GM21619 (cell line): ENCODE results near the gene MIPOL1.
"Not testable (repeated sequence)": the region's sequence is repeated elsewhere in the genome, so short reads cannot be mapped to it uniquely, and the experiment has no call there.

ENCODE experiments used
- ATAC-seq: cut with Tn5 transposase; IDR thresholded peaks from one replicate; pipeline ENCODE4 v1.9.1; 2021; ENCODE audit not compliant: unreplicated experiment

Gene MIPOL1

DNA sequence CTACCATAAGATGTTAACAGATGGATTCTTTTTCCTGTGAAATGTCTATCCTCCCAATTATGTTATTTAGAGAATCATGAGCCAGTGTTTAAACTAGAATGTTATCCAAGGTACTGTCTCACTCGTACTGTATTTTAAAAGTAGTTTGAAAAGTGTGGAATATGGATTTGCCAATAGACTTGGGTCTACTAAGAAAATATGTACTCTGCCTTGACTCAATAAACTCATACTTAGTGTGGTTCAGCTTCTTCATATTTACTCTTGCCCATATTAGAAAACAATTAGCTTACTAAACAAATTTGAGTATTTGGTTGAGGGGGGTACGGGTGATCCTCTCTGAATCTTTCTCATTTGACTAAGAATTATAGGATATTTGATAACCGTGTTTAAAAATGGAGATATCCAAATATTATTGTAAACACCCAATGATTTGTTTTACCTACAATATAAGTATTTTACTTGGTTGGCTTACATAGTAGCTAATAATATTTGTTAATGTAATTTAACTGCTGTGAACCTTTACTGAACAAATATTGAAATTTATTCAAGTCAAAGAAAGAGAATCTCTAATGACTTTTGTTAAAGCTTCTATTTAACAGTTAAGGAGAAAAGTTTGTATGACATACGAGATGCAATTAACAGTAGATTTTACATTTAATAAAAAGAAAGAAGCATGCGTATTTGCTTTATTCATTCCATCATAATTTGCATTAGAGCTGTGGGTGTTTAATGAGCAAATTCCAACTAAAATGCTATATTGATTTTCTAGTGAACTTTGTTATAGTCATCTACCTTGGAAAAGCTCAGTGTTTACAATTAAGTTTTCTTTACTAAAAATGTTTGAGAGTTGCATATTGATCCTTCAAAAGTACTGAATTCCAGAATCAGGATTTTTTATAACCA is 81.2 kb downstream of the MIPOL1 start:
- no peak for ATAC-seq

DNA sequence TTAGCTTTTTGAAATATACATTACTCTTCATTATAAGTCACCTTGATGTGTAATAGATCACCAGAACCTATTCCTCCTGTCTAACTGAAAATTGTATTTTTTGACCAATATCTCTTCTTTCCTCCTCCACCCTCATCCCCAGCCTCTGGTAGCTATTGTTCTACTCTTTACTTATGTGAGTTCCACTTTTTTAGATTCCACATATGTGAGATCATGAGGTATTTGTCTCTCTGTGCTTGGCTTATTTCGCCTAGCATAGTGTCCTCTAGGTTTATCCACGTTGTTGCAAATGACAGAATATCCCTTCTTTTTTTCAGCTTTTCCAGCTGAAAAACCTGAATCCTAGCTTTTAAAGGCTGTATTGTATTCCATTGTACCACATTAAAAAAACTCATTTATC is 82.1 kb downstream of the MIPOL1 start:
- no peak for ATAC-seq

- no peak for ATAC-seq
These were observed 87.0 kb downstream of the MIPOL1 start for GRCh38 chr14:37284760-37285159.

DNA sequence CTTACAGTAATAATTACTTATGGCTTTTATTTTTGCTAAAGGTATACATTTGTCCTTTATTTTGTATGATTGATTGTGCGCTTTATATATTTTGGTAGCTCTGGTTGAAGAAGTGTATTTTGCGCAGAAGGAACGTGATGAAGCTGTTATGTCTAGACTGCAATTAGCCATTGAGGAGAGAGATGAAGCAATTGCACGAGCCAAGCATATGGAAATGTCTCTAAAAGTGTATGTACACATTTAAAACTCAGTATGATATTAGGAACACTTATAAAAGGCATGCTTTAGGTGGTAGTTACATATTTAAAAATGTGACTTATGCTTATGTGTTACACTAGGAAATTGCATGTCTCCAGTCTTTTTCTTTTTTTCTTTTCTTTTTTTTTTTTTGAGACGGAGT is 87.5 kb downstream of the MIPOL1 start:
- no peak for ATAC-seq

DNA sequence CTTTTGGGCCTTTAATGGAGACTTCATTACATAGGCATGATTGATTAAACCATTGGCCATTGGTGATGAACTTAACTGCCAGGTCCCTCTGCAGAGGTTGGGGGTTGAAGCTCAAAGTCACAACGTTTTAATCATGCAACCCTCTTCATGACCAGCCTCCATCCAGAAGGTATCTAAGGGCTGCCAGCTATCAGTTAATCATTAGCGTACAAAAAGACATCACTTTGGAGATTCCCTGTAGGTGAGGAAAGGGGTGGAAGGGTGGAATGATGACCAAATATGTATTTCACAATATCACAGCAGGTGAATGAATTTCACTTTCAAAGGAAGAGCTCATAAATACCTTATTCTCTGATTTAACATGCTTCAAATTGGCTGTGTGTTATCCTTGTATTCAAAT is 92.0 kb downstream of the MIPOL1 start:
- ATAC-seq = no peak

- ATAC-seq = not testable (repeated sequence)
These were observed 97.5 kb downstream of the MIPOL1 start for GRCh38 chr14:37295262-37295661.

DNA sequence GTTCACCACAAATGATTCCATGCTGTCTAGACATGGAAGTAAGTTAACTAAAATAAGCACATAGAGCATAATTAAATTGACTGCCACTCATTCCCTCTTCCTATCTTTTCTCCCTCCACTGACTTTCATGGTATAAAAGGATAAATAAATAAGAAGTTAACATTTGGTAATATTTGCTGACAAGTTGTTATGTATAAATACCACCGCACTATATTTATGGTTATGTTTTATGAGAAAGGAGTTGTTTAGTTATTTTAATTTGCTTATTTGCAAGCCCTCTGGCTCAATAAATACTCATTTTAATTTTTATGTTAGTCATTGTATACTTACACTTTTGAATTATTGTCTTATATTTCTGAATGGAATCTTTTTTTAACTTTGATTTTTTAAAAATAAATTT is 113.5 kb downstream of the MIPOL1 start:
- no peak for ATAC-seq

- no peak for ATAC-seq
These were observed 121.2 kb downstream of the MIPOL1 start for GRCh38 chr14:37318938-37319337.

- ATAC-seq = no peak
These were observed 122.4 kb downstream of the MIPOL1 start for GRCh38 chr14:37320106-37320505.

DNA sequence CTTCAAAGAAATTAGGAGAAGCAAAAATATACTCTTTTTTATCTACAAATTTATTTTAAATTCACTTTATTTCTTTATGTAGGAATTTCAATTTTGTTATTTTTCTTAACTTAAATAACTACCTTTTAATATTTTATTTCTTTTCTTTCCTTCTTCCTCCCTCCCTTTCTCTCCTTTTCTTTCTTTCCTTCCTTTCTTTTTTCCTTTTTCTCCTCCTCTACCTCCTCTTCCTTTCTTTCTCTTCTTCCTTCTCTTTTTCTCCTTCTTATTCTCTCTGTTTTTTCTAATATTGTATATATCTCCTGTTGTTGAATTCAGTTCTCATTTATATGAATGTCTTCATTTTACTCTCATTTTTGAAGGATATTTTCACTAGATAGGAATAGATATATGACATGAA is 127.6 kb downstream of the MIPOL1 start:
- ATAC-seq = no peak

- ATAC-seq = no peak
These were observed 128.7 kb downstream of the MIPOL1 start for GRCh38 chr14:37326434-37326833.

GRCh38 chr14:37327933-37328332 is 130.2 kb downstream of the MIPOL1 start:
- ATAC-seq = not testable (repeated sequence)

- ATAC-seq = no peak
These were observed 130.9 kb downstream of the MIPOL1 start for GRCh38 chr14:37328673-37329072.

DNA sequence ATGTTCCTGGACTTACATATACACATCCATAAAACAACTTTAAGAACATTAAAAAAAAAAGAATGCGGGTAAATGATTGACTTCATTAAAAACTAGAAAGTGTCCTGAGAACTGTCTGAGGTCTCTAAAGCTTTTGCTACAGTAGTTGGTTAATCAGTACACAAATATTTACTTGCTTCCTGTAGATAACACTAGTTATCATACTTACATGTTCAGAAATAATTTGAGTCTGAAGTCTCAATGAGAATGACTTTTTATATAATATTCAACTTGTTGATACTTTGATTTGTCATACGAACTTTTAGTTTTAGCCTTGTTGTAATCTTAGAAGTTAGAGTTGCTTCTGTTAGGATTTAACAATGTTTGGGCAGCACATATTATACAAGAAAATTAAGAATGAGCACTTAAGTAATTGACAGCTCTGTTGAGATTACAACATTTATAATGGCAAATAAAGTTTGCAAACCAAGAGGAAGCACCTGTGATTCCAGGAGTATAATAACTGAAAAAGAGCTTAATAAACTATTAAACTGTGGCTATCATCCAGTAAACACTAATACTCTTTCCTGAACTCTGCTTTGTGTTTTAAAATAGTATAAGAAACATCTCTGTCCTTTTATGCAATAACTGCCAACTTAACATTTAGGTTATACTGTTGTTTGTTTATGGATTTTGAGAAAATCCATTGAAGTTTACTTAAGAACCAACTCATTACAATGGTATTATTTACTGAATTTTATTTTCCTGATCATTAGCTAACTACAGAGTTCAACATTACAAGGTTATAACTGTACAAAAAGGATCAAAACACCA is 131.7 kb downstream of the MIPOL1 start:
- no peak for ATAC-seq

DNA sequence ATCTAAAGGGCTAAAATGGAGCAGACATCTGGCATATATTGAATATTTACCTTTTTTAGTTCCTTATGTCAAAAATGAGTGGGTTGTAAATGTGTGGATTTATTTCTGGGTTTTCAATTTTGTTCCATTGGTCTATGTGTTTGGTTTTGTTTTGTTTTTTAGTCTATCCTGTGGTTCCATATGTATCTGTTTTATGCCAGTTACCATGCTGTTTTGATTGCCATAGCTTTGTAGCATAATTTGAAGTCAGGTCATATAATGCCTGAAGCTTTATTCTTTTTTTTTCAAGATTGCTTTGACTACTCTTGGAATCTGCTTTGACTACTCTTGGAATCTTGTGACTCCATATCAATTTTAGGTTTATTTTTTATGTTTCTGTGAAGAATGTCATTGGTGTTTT is 133.2 kb downstream of the MIPOL1 start:
- ATAC-seq = no peak

DNA sequence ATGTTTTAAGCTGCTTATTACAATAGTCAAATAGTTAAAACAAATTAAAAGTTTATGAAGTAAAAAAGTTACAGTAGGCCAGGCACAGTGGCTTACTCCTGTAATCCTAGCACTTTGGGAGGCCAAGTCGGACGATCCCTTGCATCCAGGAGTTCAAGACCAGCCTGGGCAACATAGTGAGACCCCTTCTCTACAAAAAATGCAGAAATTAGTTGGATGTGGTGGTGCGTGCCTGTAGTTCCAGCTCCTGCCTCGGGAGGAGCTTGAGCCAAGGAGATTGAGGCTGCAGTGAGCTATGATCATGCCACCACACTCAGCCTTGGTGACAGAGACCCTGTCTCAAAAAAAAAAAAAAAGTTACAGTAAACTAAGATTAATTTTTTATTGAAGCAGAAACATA is 142.6 kb downstream of the MIPOL1 start:
- ATAC-seq = no peak

DNA sequence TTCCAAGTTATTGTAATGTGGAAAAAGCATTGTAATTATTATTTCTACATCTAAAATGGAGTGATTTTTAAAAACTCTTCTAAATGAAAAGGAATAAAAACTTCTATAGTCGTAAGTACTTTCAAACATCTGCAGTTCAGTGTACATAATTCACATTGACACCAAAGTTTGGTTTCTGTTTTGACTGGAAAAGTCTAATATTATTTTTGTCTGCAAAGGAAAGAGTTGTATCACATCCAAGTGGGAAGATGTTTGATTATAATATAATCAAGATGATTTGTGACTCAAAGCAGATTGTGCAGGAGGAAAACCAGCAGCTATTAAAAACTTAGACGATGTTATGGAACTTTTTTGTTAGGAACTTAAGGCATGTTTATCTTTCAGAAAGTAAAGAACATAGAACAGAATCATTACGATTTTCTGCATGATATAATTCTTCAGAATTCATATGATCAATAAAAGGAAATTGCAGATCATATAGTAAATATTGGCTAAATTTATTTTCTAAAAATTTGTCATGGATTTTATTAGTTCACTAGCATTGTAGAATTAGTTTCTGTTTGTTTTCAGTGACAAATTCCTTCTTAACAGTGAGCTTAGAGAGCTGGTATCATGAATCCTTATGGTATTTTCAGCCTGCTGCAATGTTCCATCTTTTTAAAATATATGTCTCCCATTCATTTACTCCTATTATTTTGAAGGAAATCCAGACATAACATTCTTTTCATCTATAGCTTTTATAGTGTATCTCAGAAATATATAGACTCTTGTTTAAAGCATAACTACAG is 145.8 kb downstream of the MIPOL1 start:
- ATAC-seq = no peak

DNA sequence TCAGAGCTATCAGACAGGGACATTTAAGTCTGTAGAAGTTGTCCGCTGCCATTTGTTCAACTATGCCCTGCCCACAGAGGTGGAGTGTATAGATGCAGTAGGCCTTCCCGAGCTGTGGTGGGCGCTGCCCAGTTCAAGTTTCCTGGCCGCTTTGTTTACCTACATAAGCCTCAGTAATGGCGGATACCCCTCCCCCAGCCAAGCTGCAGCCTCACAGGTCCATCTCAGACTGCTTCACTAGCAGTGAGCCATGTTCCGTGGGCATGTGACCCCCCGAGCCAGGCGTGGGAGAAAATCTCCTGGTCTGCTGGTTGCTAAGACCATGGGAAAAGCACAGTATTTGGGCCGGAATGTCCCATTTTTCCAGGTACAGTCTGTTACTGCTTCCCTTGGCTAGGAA is 165.9 kb downstream of the MIPOL1 start:
- ATAC-seq = no peak

GRCh38 chr14:37369425-37369824 is 171.7 kb downstream of the MIPOL1 start:
- ATAC-seq = no peak

DNA sequence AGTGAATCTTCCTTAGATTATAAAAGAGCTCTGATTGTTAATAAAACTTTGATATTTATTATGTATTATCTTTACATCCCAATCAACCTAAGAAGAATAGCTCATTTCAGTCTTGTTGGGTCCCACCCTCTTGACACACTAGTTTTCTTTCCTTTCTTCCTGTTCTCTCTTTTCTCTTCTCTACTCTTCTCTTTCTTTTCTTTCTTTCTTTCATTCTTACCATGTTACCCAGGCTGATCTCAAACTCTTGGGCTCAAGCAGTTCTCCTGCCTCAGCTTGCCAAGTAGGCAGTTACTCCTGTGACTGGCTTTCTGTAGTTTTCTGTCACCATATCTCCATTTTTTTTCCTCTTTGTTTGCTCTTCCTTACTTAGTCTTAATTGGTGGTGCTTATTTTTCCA is 177.8 kb downstream of the MIPOL1 start:
- no peak for ATAC-seq

DNA sequence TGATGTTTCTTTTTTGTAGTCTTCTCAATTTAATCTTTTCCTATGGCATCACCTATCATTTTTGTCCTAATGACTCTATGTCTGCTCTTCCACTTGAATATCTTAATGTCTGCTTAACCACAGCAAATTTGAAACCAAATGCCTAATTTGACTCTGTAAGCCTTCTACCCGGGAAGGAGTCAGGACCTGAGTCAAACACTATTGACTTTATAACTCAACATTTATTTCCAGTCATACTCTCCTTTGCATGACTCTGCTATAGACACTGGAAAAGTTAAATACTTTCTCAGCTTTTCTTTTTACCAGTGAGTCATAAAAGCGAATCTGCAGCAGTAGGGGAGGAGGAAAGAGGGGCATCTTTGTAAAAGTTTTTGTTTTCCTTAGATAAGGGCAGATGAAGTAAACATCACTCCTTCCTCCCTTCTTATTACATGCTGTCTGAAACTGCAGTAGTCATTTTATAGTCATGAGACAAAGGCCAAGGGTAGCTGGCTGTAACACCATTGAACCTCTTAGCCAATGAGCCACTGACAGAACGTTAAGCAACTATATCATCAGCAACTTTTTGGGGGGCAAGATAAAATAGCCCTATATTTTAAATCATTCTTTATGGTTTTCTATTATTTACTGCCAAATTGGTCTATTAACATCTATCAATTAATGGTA is 179.3 kb downstream of the MIPOL1 start:
- no peak for ATAC-seq
